Esophagus squamous epithelium (tissue), 5 donors: ENCODE data around the gene COL24A1. TPM values are rescaled to one million over a fixed set of nuclear protein-coding genes. Genes with fewer than 3 reads are reported as not detected.
"Not testable (repeated sequence)": the region's sequence is repeated elsewhere in the genome, so short reads cannot be mapped to it uniquely, and the experiment has no call there.

ENCODE experiments used
- DNase-seq: peaks from one replicate; lab custom pipeline; 2025; lab: John Stamatoyannopoulos, UW
- H3K27ac ChIP-seq, 4 donors: fragments of 200-600 bp; sonication (generic); one replicate each; pipeline ENCODE4 v1.5.1; 2016 to 2019; ENCODE audit warnings: mild to moderate bottlenecking in 1 of 4
- H3K27me3 ChIP-seq, 4 donors: fragments of 200-600 bp; sonication (generic); 1 replicate in 3 of 4; 2 replicates in 1 of 4; pipeline versions ENCODE4 v1.5.1 to v1.6.0; 2017 to 2021; ENCODE audit warnings: antibody characterized with exemption in 1 of 4
- H3K36me3 ChIP-seq, 3 donors: fragments of 200-600 bp; sonication (generic); one replicate each; pipeline ENCODE4 v1.5.1; 2016 to 2019
- H3K4me1 ChIP-seq, 3 donors: fragments of 200-600 bp; sonication (generic); one replicate each; pipeline ENCODE4 v1.5.1; 2017 to 2019
- H3K4me3 ChIP-seq, 4 donors: fragments of 200-600 bp; sonication (generic); 1 replicate in 3 of 4; 2 replicates in 1 of 4; pipeline ENCODE4 v1.5.1; 2016 to 2019; ENCODE audit warnings: mild to moderate bottlenecking in 2 of 4, moderate library complexity in 1 of 4
- H3K9me3 ChIP-seq, 3 donors: fragments of 200-600 bp; sonication (generic); one replicate each; pipeline ENCODE4 v1.5.1; 2016 to 2019
- POLR2A ChIP-seq, 4 donors: fragments of 450-650 bp; IDR thresholded peaks; one replicate each; pipeline ENCODE4 v1.6.1; 2017; ENCODE audit warnings: antibody characterized with exemption in 4 of 4, mild to moderate bottlenecking in 4 of 4, moderate library complexity in 3 of 4
- WGBS, 2 donors: methylation state at CpG; one replicate each; pipeline ENCODE4 v1.1.5; 2018; 5-methylcytosine and 5-hydroxymethylcytosine counted together
- intact Hi-C: fragments of 100-400 bp; cut with DNase I; formaldehyde crosslinking; loops from one replicate; pipeline ENCODE4 v1.15.0; 2022
- total RNA-seq, 4 donors: library from RNA; depleted of rRNA; stranded (reverse); fragments of >200 nt; gene quantifications; one replicate each; pipeline ENCODE4 v1.1.0, GENCODE V29; 2016
- TF ChIP-seq, protein P1 (sequence below), 6 experiments: fragments of 450-650 bp in 4 of 6; fragments of 200-600 bp in 2 of 6; sonication (generic) in 2 of 6; IDR thresholded peaks; one replicate each; pipeline ENCODE4 v1.5.1; 2016 to 2019; ENCODE audit warnings: antibody characterized with exemption in 6 of 6, mild to moderate bottlenecking in 4 of 6, moderate library complexity in 4 of 6
- donor health status: DM: yes; HTN: yes; CAD: no.

Gene COL24A1
- total RNA-seq, 4 donors from 2014 or later = 0.15 to 0.38 TPM; not detected in 2

- Histone ChIP-seq H3K27me3 (no peaks in the 10 kb centered on the region), H3K27ac (no peak overlapping the region), H3K4me1 (no peaks in the 10 kb centered on the region), H3K4me3 (no peak overlapping the region), H3K36me3 (no peaks in the 10 kb centered on the region), H3K9me3 (no peaks in the 10 kb centered on the region)
- WGBS, 2 donors = 4 to 18% methylated on average over 1 of the region's 1 CpG
- TF ChIP-seq POLR2A (IDR thresholded peaks at IDR 0.05) = no peak
- TF ChIP-seq, protein P1, sequence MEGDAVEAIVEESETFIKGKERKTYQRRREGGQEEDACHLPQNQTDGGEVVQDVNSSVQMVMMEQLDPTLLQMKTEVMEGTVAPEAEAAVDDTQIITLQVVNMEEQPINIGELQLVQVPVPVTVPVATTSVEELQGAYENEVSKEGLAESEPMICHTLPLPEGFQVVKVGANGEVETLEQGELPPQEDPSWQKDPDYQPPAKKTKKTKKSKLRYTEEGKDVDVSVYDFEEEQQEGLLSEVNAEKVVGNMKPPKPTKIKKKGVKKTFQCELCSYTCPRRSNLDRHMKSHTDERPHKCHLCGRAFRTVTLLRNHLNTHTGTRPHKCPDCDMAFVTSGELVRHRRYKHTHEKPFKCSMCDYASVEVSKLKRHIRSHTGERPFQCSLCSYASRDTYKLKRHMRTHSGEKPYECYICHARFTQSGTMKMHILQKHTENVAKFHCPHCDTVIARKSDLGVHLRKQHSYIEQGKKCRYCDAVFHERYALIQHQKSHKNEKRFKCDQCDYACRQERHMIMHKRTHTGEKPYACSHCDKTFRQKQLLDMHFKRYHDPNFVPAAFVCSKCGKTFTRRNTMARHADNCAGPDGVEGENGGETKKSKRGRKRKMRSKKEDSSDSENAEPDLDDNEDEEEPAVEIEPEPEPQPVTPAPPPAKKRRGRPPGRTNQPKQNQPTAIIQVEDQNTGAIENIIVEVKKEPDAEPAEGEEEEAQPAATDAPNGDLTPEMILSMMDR (IDR thresholded peaks at IDR 0.05) = no peak
- DNase-seq = no peak
- intact Hi-C loops = no loop called here
These were observed 19.1 kb downstream of the COL24A1 start for GRCh38 chr1:86137436-86137835.

GRCh38 chr1:86119214-86119764, 37.3 kb downstream of the COL24A1 start:
- Histone ChIP-seq H3K9me3 (no peaks in the 10 kb centered on the region), H3K4me3 (no peak overlapping the region), H3K27ac (no peak overlapping the region), H3K27me3 (no peaks in the 10 kb centered on the region), H3K36me3 (no peaks in the 10 kb centered on the region), H3K4me1 (no peaks in the 10 kb centered on the region)
- intact Hi-C loops = no loop called here
- 76 to 82% methylated on average over 3 of the region's 3 CpGs for WGBS, 2 donors
- TF ChIP-seq, protein P1 (IDR thresholded peaks at IDR 0.05) = no peak
- TF ChIP-seq POLR2A (IDR thresholded peaks at IDR 0.05) = no peak
- DNase-seq = no peak

- H3K27me3 ChIP-seq = no peaks in the 10 kb centered on the region
- H3K9me3 ChIP-seq = no peaks in the 10 kb centered on the region
- H3K4me3 ChIP-seq = no peak overlapping the region
- 39 to 57% methylated on average over 4 of the region's 4 CpGs for WGBS, 2 donors
- TF ChIP-seq POLR2A (IDR thresholded peaks at IDR 0.05) = no peak
- TF ChIP-seq, protein P1 (IDR thresholded peaks at IDR 0.05) = no peak
- intact Hi-C loops = no loop called here
- no peak overlapping the region for H3K27ac ChIP-seq
- DNase-seq = no peak
- H3K36me3 ChIP-seq = no peaks in the 10 kb centered on the region
- H3K4me1 ChIP-seq = no peaks in the 10 kb centered on the region
These were observed 41.7 kb downstream of the COL24A1 start for GRCh38 chr1:86114816-86115400.

DNA sequence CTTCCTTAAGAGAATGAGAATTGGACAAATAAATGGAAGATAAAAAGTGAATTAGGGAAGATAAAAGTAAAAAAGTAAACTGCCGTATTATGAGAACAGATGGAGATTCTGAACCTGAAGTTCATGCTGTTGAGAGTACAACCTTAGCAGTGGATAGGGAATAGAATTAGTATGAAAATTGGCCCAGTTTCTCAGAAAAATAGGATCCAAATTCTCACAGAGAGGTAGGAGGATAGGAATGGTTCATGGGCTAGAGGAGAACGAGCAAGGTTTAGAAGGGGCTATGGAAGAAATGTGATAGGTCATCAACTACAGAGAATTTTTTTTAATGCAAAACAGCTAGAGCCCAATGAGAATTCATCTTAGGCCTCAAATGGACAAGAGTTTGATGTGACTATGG, 42.3 kb downstream of the COL24A1 start:
- Histone ChIP-seq H3K27ac (no peak overlapping the region), H3K9me3 (no peaks in the 10 kb centered on the region), H3K27me3 (no peaks in the 10 kb centered on the region), H3K36me3 (no peaks in the 10 kb centered on the region), H3K4me3 (no peak overlapping the region), H3K4me1 (no peaks in the 10 kb centered on the region)
- no peak for DNase-seq
- TF ChIP-seq, protein P1 (IDR thresholded peaks at IDR 0.05) = no peak
- no peak for TF ChIP-seq POLR2A (IDR thresholded peaks at IDR 0.05)
- WGBS, 2 donors = 79 to 88% methylated on average over 2 of the region's 2 CpGs
- intact Hi-C loops = no loop called here

DNA sequence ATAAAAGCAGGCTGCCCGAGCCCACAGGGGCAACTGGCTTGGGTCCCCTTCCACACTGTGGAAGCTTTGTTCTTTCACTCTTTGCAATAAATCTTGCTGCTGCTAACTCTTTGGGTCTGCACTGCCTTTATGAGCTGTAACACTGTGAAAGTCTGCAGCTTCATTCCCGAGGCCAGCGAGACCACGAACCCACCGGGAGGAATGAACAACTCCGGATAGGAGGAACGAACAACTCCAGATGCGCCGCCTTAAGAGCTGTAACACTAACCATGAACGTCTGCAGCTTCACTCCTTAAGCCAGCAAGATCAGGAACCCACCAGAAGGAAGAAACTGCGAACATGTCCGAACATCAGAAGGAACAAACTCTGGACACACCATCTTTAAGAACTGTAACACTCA, 45.0 kb downstream of the COL24A1 start:
- H3K27ac ChIP-seq, DNase-seq, intact Hi-C loops, H3K36me3 ChIP-seq, H3K4me3 ChIP-seq, H3K9me3 ChIP-seq, H3K27me3 ChIP-seq, H3K4me1 ChIP-seq: not testable (repeated sequence)
- WGBS, 2 donors = 85 to 90% methylated on average over 11 to 12 of the region's 12 CpGs
